Transverse colon (tissue), 4 donors: Measurements from ENCODE around the gene RHBDL1.

ENCODE experiments used
- CTCF ChIP-seq, 5 experiments: fragments of 200-600 bp in 3 of 5; fragments of 450-650 bp in 2 of 5; sonication (generic) in 3 of 5; IDR thresholded peaks; 1 replicate in 2 of 5; 2 replicates in 3 of 5; pipeline ENCODE4 v1.5.1; 2016 to 2017; ENCODE audit warnings: antibody characterized with exemption in 5 of 5, inconsistent platforms in 3 of 5, mild to moderate bottlenecking in 2 of 5, moderate library complexity in 1 of 5
- EP300 ChIP-seq: sonication (generic); formaldehyde crosslinking; IDR thresholded peaks from one replicate; pipeline ENCODE4 v1.6.1; 2017; ENCODE audit warnings: antibody characterized with exemption, low read depth
- POLR2A ChIP-seq: fragments of 450-650 bp; IDR thresholded peaks from one replicate; pipeline ENCODE4 v1.6.1; 2016; ENCODE audit warnings: antibody characterized with exemption, mild to moderate bottlenecking, moderate library complexity
- POLR2AphosphoS5 ChIP-seq, 3 donors: sonication (generic); formaldehyde crosslinking; IDR thresholded peaks; one replicate each; pipeline ENCODE4 v1.6.1; 2016; ENCODE audit warnings: antibody characterized with exemption in 3 of 3

DNA sequence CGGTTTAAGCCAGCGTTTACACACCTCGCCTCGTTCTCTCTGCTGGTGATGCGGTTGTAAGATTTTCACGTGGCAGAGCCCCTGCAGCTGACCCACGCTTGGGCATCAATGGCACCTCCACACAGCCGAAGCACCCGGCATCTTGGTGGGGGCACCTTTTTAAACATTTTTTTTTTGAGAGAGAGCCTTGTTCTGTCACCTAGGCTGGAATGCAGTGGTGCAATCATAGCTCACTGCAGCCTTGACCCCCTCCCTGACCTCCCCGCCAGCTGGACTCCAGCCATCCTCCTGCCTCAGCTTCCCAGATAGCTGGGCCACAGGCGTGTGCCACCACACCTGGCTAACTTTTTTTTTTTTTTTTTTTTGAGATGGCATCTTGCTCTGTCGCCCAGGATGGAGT, 21.4 kb upstream of the RHBDL1 start:
- no peak for TF ChIP-seq POLR2A
- TF ChIP-seq EP300: no peak
- TF ChIP-seq CTCF (IDR thresholded peaks at IDR 0.05): no peak
- TF ChIP-seq POLR2AphosphoS5 (IDR thresholded peaks at IDR 0.05): no peak
